Peyer's patch (tissue), 4 donors: ENCODE measurements around the gene JUN. TPM values are rescaled to one million over a fixed set of nuclear protein-coding genes. Genes with fewer than 3 reads are reported as not detected.

ENCODE experiments used
- DNase-seq, 3 donors: peaks; one replicate each; pipeline ENCODE4 v3.0.0-alpha.2; 2017 to 2019
- H3K27ac ChIP-seq, 4 donors: fragments of 200-600 bp; sonication (generic); one replicate each; pipeline ENCODE4 v1.5.1; 2016 to 2019
- H3K27me3 ChIP-seq, 2 donors: fragments of 200-600 bp; sonication (generic); one replicate each; pipeline ENCODE4 v1.5.1; 2019
- H3K36me3 ChIP-seq, 3 donors: fragments of 200-600 bp; sonication (generic); one replicate each; pipeline ENCODE4 v1.5.1; 2016 to 2019
- H3K4me1 ChIP-seq, 4 donors: fragments of 200-600 bp; sonication (generic); one replicate each; pipeline ENCODE4 v1.5.1; 2016 to 2019
- H3K4me3 ChIP-seq, 4 donors: fragments of 200-600 bp; sonication (generic); 1 replicate in 3 of 4; 2 replicates in 1 of 4; pipeline ENCODE4 v1.5.1; 2016 to 2019; ENCODE audit warnings: mild to moderate bottlenecking in 1 of 4
- H3K9me3 ChIP-seq, 4 donors: fragments of 200-600 bp; sonication (generic); one replicate each; pipeline ENCODE4 v1.5.1; 2016 to 2019; ENCODE audit warnings: mild to moderate bottlenecking in 1 of 4
- CTCF ChIP-seq, 6 experiments: fragments of 450-650 bp in 4 of 6; fragments of 200-600 bp in 2 of 6; sonication (generic) in 1 of 6; IDR thresholded peaks; one replicate each; pipeline ENCODE4 v1.5.1; 2017 to 2019; ENCODE audit warnings: antibody characterized with exemption in 6 of 6, mild to moderate bottlenecking in 3 of 6, moderate library complexity in 1 of 6
- POLR2A ChIP-seq, 2 donors: fragments of 450-650 bp; IDR thresholded peaks; one replicate each; pipeline ENCODE4 v1.5.1; 2017; ENCODE audit warnings: antibody characterized with exemption in 2 of 2, mild to moderate bottlenecking in 2 of 2, moderate library complexity in 2 of 2
- total RNA-seq, 4 donors: library from RNA; depleted of rRNA; stranded (reverse); fragments of >200 nt; gene quantifications; one replicate each; pipeline ENCODE4 v1.1.0, GENCODE V29; 2016

Gene JUN
- total RNA-seq, 4 donors from 2014 or later = 158 to 277 (median 208) TPM

GRCh38 chr1:58813801-58814200, 30.0 kb upstream of the JUN start:
- Histone ChIP-seq H3K4me3 (no peak overlapping the region), H3K4me1 (peaks cover 0 to 25% (median 5%) of the 10 kb centered on the region in 4 donors)

GRCh38 chr1:58813361-58813760, 29.5 kb upstream of the JUN start:
- Histone ChIP-seq H3K36me3 (no peaks in the 10 kb centered on the region), H3K9me3 (no peaks in the 10 kb centered on the region), H3K4me1 (peaks cover 0 to 25% (median 5%) of the 10 kb centered on the region in 4 donors), H3K27ac (peak overlapping the region; percentile 84 to 94 (median 91)), H3K4me3 (no peak overlapping the region), H3K27me3 (no peaks in the 10 kb centered on the region)
- DNase-seq = no peak
- TF ChIP-seq POLR2A (IDR thresholded peaks at IDR 0.05) (no peak), CTCF (IDR thresholded peaks at IDR 0.05) (no peak)

More at GRCh38 chr1:58813801-58814200, 30.0 kb upstream of the JUN start:
- TF ChIP-seq CTCF (IDR thresholded peaks at IDR 0.05) (no peak), POLR2A (IDR thresholded peaks at IDR 0.05) (no peak)
- Histone ChIP-seq H3K27me3 (no peaks in the 10 kb centered on the region), H3K27ac (peak overlapping the region; percentile 84 to 94 (median 91)), H3K9me3 (no peaks in the 10 kb centered on the region), H3K36me3 (no peaks in the 10 kb centered on the region)
- no peak for DNase-seq

- DNase-seq = peak in 1 of 3 donors; percentile 27
- TF ChIP-seq CTCF (IDR thresholded peaks at IDR 0.05) (no peak), POLR2A (IDR thresholded peaks at IDR 0.05) (no peak)
- no peaks in the 10 kb centered on the region for H3K27me3 ChIP-seq
- no peak overlapping the region for H3K4me3 ChIP-seq
- H3K4me1 ChIP-seq = peaks cover 0 to 25% (median 5%) of the 10 kb centered on the region in 4 donors
- peak overlapping the region in 2 of 4 donors; percentile 84 to 94 for H3K27ac ChIP-seq
- no peaks in the 10 kb centered on the region for H3K36me3 ChIP-seq
- H3K9me3 ChIP-seq = no peaks in the 10 kb centered on the region
Measured at GRCh38 chr1:58812926-58813325, 29.1 kb upstream of the JUN start.

GRCh38 chr1:58812468-58812867, 28.6 kb upstream of the JUN start:
- no peaks in the 10 kb centered on the region for H3K27me3 ChIP-seq
- DNase-seq = no peak
- H3K4me3 ChIP-seq = no peak overlapping the region
- H3K36me3 ChIP-seq = no peaks in the 10 kb centered on the region
- peak overlapping the region in 2 of 4 donors; percentile 84 to 94 for H3K27ac ChIP-seq
- H3K4me1 ChIP-seq = peaks cover 0 to 25% (median 5%) of the 10 kb centered on the region in 4 donors
- TF ChIP-seq POLR2A (IDR thresholded peaks at IDR 0.05) = no peak
- no peak for TF ChIP-seq CTCF (IDR thresholded peaks at IDR 0.05)
- no peaks in the 10 kb centered on the region for H3K9me3 ChIP-seq

- Histone ChIP-seq H3K4me1 (peaks cover 0 to 15% (median 5%) of the 10 kb centered on the region in 4 donors), H3K4me3 (no peak overlapping the region), H3K27me3 (no peaks in the 10 kb centered on the region), H3K9me3 (no peaks in the 10 kb centered on the region), H3K36me3 (no peaks in the 10 kb centered on the region), H3K27ac (no peak overlapping the region)
- TF ChIP-seq CTCF (IDR thresholded peaks at IDR 0.05) = no peak
- TF ChIP-seq POLR2A (IDR thresholded peaks at IDR 0.05) = no peak
- DNase-seq = no peak
Measured at GRCh38 chr1:58811303-58811702, 27.5 kb upstream of the JUN start.
